Activated CD4-positive, alpha-beta T cell treated with anti-CD3 and anti-CD28 coated beads for 4 hours (primary cell): ENCODE results near the gene MRM3.
"Not testable (repeated sequence)": the region's sequence is repeated elsewhere in the genome, so short reads cannot be mapped to it uniquely, and the experiment has no call there.

ENCODE experiments used
- DNase-seq, 2 donors: peaks; one replicate each; pipeline ENCODE4 v3.0.0-alpha.2; 2020

MRM3 gene

DNA sequence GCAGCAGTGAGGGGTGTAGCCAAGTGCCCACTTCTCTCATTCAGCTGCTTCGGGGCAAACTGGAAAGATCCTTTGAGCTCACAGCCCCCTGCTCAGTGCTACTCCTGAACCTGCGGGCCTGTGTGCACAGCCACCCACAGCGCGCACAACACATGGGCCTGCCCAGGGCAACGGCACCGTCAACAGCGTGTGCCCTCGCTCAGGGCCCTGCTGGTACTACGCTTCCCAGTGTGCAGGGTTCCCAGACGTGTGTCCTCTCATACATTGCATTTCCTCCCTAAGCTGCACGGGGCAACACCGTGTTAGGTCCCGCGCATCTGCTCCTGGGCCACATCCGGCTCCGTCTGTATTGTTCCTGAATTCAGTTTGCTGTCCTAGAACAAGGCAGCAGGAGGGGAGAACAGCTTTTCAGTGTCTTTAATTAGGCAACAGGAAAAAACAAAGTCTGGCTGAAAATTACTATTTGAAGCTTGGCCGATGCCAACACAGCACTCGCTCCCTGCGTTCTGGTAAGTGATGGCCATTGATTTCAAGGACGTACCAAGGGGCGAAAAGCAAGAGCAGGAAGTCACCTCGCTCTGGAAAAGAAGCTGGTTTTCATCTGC lies 15.2 kb downstream of the MRM3 start:
- DNase-seq: no peak

DNA sequence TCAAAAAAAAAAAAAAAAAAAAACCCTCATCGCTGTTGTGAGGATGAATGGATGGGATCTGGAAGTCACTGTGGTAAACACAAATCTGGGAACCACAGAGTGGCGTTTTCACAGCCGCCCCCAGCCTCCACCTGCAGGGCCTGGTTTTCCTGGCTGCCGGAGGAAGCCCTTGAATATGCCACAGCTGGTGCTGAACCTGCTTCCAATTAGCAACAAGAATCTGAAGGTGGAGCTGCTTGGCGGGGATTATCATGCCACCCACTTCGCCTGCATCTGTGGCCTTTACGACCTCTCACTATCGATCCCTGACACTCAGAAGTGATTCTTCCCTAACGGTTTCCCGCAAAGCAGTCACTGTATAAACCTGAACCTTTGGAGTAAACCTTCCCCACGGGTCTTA lies 16.1 kb downstream of the MRM3 start:
- DNase-seq: no peak

DNA sequence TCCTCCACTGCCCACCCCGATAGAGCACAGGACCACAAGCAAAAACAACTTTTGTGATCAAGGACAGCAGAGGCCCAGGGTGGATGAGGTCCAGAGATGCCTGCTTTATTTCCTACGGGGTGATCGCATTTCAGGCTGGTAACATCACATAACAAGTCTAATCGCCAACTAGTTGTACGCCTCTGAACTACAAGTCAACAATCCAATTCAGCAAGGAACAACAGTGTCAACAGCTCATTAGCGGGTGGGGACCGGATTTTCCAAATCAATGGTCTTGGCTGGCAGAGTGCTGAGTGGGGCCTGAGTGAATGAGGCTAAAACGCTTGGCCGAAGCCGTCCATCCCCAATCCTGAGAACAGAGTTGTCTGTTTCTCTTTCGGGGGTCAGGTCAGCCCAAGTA lies 17.1 kb downstream of the MRM3 start:
- no peak for DNase-seq

- no peak for DNase-seq
Observed at GRCh38 chr17:800446-801242, 18.5 kb downstream of the MRM3 start.

GRCh38 chr17:801660-802059 lies 19.5 kb downstream of the MRM3 start:
- DNase-seq: no peak

- DNase-seq: no peak
Observed at GRCh38 chr17:802481-802880, 20.3 kb downstream of the MRM3 start.

- no peak for DNase-seq
Observed at GRCh38 chr17:802901-803881, 21.0 kb downstream of the MRM3 start.

- DNase-seq: no peak
Observed at GRCh38 chr17:804541-805435, 22.6 kb downstream of the MRM3 start.

DNA sequence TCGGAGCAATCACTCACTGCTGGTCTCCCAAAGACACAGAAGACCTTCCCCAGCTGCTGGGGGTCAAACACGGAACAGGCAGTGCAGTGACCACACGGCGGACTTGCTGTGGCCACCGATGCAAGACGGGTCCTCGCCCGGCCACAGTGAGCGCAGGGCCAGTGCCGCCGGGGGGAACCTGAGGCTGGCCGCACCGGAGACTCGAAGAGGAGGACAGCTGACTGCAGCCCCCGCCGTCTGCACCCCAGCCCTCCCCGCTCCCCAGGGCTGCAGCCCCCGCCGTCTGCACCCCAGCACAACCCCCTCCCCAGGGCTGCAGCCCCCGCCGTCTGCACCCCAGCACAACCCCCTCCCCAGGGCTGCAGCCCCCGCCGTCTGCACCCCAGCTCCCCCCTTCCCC lies 23.7 kb downstream of the MRM3 start:
- not testable (repeated sequence) for DNase-seq

GRCh38 chr17:806346-806745 lies 24.2 kb downstream of the MRM3 start:
- DNase-seq: no peak

DNA sequence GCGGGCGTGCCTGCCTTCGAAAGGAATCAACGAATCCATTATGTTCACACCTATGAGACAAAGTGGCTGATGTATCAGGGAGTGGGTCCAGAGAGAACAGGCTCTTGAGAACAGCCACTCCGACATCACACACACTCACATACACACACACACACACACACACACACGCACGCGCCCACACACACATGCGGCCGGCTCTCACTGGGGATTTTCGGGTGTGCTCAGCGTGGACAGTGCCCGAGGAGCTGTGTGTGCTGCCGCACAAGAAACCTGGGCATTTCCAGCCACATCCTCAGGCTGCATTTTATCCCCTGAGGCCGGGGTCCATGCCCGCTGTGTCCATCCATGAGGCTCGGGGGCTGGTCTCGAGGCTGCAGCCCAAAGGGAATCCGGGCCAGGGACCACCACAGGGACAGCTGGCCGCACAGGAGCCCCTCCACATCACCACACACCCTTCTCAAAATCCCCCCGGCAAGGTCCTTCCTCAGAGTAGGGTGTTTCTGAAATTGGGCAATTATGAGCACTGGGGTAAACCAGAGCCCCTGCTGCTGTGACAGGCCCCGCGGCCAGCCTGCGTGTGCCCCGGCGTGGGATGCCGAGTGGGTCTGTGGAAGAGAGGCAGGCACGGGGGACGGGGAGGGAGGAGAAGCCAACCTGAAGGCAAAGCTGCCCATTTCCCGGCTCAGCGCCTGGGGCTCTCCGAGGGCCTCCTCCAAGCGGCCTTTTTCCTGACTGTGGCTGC lies 24.8 kb downstream of the MRM3 start:
- DNase-seq: no peak

DNA sequence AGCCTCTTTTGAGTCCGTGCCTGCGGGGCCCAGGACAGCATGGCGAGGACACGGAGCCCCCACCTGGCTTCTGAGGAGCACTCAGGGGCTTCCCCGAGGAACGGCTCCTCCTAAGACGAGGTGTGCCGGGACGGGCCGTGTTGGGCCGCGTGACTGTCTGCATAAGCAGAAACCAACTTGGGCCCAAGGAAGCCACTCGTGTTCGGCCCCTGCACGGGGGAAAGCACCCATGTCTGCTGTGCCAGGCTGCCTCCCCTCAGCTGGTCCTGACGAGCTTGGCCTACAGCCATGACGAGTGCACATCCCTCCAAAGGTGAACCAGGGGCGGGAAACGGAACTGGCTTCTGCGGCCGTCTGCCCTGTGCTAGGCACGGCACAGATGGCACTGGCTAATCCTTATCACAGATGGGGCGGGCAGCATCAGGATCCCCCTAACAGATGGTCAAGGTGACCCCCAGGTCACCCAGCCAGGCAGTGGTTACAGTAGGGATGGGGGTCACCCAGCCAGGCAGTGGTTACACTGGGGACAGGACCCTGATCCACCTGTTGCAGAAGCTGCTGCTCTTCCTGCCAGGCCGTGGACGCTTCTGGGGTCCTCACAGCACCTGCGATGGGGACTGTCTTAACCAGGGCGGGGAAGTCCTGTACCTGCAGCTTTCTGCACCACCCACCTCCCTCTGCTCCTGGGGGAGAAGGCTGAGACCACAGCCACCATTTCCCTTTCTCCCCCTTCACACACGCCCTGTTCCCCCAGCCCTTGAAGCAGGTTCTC lies 25.6 kb downstream of the MRM3 start:
- no peak for DNase-seq

GRCh38 chr17:811051-811784 lies 29.1 kb downstream of the MRM3 start:
- DNase-seq: no peak

GRCh38 chr17:812638-813204 lies 30.6 kb downstream of the MRM3 start:
- no peak for DNase-seq

- no peak for DNase-seq
Observed at GRCh38 chr17:814371-814770, 32.2 kb downstream of the MRM3 start.

- DNase-seq: no peak
Observed at GRCh38 chr17:819251-819650, 37.1 kb downstream of the MRM3 start.

DNA sequence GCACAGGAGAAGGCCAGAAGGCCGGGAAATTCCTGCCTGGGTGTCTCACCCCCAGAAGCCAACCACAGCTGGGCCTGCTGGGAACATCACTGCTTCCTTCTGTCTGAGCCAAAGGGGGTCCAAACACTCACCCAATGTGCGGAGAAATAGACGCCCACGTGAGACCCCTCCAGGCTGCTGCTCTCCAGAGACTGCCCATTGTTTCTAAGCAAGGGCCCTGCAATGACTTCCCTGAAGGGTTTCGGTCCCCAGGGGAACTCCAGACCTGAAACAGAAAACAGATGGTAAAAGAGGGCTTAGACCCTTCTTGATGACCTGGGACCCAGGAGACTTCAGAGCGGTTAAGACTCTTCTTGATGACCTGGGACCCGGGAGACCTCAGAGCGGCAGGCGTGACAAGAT lies 41.3 kb downstream of the MRM3 start:
- no peak for DNase-seq

DNA sequence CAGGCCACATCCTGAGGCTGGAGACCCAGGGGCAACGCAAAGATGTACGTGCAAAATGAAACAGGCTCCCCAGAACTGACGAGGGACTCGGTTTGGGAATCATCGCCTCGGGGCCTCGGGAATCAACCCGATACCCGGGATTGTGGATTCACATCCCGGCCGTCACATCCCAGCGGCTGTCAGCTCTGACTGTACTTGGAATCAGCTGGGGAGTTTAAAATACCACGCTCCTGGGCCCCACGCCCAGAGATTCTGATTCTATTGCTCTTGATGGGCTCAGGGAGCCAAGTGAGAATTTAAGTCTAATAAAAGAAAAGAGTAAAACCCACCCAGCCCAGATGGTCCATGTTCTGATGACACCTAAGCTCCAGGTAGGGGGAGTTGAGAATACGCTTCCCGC lies 42.2 kb downstream of the MRM3 start:
- DNase-seq: no peak

DNA sequence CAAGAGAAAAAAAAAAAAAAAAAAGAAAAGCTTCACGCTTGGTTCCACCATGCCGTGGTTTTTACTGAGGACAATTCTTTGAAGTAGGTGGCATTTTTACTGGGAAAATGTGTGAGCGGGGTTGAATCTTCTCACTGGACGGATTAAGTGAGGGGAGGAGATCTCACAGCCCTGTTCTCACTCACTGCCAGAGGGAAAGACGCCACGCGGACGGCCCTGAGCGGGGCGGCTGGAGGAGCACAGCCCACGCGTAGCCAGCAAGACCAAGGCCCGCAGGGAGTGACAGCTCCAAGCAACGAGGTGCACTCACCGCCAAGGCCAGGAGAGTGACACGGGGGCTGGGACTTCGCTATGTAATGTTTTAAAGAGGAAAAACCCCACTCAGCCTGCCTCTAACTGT lies 43.1 kb downstream of the MRM3 start:
- DNase-seq: no peak

- DNase-seq: no peak
Observed at GRCh38 chr17:826778-827177, 44.6 kb downstream of the MRM3 start.
